HepG2 (cell line): Measurements from ENCODE around the gene CES2. TPM values are rescaled to one million over a fixed set of nuclear protein-coding genes. Genes with fewer than 3 reads are reported as not detected.

Experiments used
- CENPX ChIP-seq: sonication (generic); formaldehyde crosslinking; IDR thresholded peaks from 2 replicates; pipeline ENCODE4 v1.9.0; 2021; ENCODE audit warnings: mild to moderate bottlenecking, missing genetic modification reagents, moderate library complexity
- KAT7 ChIP-seq: IDR thresholded peaks from 2 replicates; pipeline ENCODE4 v1.6.1; 2018; ENCODE audit warnings: borderline replicate concordance, missing compliant biosample characterization
- MEIS2 ChIP-seq: sonication (generic); formaldehyde crosslinking; IDR thresholded peaks from 2 replicates; pipeline ENCODE4 v1.9.0; 2021; ENCODE audit warnings: mild to moderate bottlenecking, missing genetic modification reagents
- NFATC3 ChIP-seq: sonication (generic); formaldehyde crosslinking; IDR thresholded peaks from 2 replicates; pipeline ENCODE4 v1.5.1; 2020; ENCODE audit warnings: mild to moderate bottlenecking, missing genetic modification reagents
- NFE2L2 ChIP-seq: fragments of 150-350 bp; IDR thresholded peaks from 2 replicates; pipeline ENCODE4 v1.6.1; 2014; ENCODE audit warnings: low read length
- ONECUT2 ChIP-seq: sonication (generic); formaldehyde crosslinking; IDR thresholded peaks from 2 replicates; pipeline ENCODE4 v1.4.0; 2020; ENCODE audit warnings: missing genetic modification reagents
- SAFB2 ChIP-seq: sonication (generic); formaldehyde crosslinking; IDR thresholded peaks from 2 replicates; pipeline ENCODE4 v1.5.1; 2020; ENCODE audit warnings: missing genetic modification reagents, low read depth, mild to moderate bottlenecking, borderline replicate concordance
- ZNF17 ChIP-seq: sonication (generic); formaldehyde crosslinking; IDR thresholded peaks from 2 replicates; pipeline ENCODE4 v1.5.0; 2020; ENCODE audit warnings: mild to moderate bottlenecking, missing genetic modification reagents
- ZNF225 ChIP-seq: sonication (generic); formaldehyde crosslinking; IDR thresholded peaks from 2 replicates; pipeline ENCODE4 v1.4.0; 2020; ENCODE audit warnings: mild to moderate bottlenecking, missing genetic modification reagents
- ZNF331 ChIP-seq: sonication (generic); formaldehyde crosslinking; IDR thresholded peaks from 2 replicates; pipeline ENCODE4 v1.4.0; 2020; ENCODE audit warnings: missing genetic modification reagents
- ZNF563 ChIP-seq: sonication (generic); formaldehyde crosslinking; IDR thresholded peaks from 2 replicates; pipeline ENCODE4 v1.8.0; 2022; ENCODE audit warnings: mild to moderate bottlenecking, moderate library complexity, missing genetic modification reagents
- ZNF672 ChIP-seq: sonication (generic); formaldehyde crosslinking; IDR thresholded peaks from 2 replicates; pipeline ENCODE4 v1.8.1; 2022; ENCODE audit warnings: missing genetic modification reagents
- ZNF879 ChIP-seq: sonication (generic); formaldehyde crosslinking; IDR thresholded peaks from 2 replicates; pipeline ENCODE4 v1.8.1; 2023; ENCODE audit warnings: missing genetic modification reagents
- polyA plus RNA-seq, 8 experiments: library from polyadenylated mRNA; depleted of rRNA in 3 of 8; stranded (reverse) in 7 of 8; unstranded in 1 of 8; fragments of >200 nt; fragmentation: Illumina TruSeq in 4 of 8; extraction: Trizol in 4 of 8; gene quantifications; 2 replicates each; pipeline versions ENCODE4 v1.2.1 to v1.2.3, GENCODE V29; 2011 to 2016; ENCODE audit warnings: low read depth in 4 of 8, missing spikeins in 1 of 8, mixed read lengths in 1 of 8; ENCODE audit not compliant: insufficient read depth in 1 of 8
- total RNA-seq, 5 experiments: library from RNA; depleted of rRNA; stranded (reverse); fragments of >200 nt; fragmentation: Illumina TruSeq; extraction: Trizol; gene quantifications; 2 replicates each; pipeline ENCODE4 v1.2.3, GENCODE V29; 2016; ENCODE audit warnings: low read depth in 1 of 5
- TF ChIP-seq, protein P1 (sequence below): sonication (generic); formaldehyde crosslinking; IDR thresholded peaks from 2 replicates; pipeline ENCODE4 v1.5.0; 2020; ENCODE audit warnings: mild to moderate bottlenecking, missing genetic modification reagents, moderate library complexity
- TF ChIP-seq, protein P2 (sequence below): sonication (generic); formaldehyde crosslinking; conservative IDR thresholded peaks from 2 replicates; pipeline ENCODE4 v1.8.0; 2022; ENCODE audit warnings: missing genetic modification reagents
- TF ChIP-seq, protein P3 (sequence below): IDR thresholded peaks from 2 replicates; pipeline ENCODE4 v1.4.0; 2020; ENCODE audit warnings: mild to moderate bottlenecking, missing genetic modification reagents
- TF ChIP-seq, protein P4 (sequence below): sonication (generic); formaldehyde crosslinking; IDR thresholded peaks from 2 replicates; pipeline ENCODE4 v1.5.1; 2020; ENCODE audit warnings: mild to moderate bottlenecking, moderate library complexity, missing genetic modification reagents
- TF ChIP-seq, protein P5 (sequence below): sonication (generic); formaldehyde crosslinking; IDR thresholded peaks from 2 replicates; pipeline ENCODE4 v1.5.1; 2020; ENCODE audit warnings: missing genetic modification reagents, mild to moderate bottlenecking, borderline replicate concordance
- TF ChIP-seq, protein P6 (sequence below): sonication (generic); formaldehyde crosslinking; IDR thresholded peaks from 2 replicates; pipeline ENCODE4 v1.4.0; 2020; ENCODE audit warnings: missing genetic modification reagents

Gene CES2
- total and polyA plus RNA-seq, 2 of the 13 experiments (the other 11 are each of a cell fraction or from before 2014, with no cell fraction given) = 50.6 to 63.8 TPM

DNA sequence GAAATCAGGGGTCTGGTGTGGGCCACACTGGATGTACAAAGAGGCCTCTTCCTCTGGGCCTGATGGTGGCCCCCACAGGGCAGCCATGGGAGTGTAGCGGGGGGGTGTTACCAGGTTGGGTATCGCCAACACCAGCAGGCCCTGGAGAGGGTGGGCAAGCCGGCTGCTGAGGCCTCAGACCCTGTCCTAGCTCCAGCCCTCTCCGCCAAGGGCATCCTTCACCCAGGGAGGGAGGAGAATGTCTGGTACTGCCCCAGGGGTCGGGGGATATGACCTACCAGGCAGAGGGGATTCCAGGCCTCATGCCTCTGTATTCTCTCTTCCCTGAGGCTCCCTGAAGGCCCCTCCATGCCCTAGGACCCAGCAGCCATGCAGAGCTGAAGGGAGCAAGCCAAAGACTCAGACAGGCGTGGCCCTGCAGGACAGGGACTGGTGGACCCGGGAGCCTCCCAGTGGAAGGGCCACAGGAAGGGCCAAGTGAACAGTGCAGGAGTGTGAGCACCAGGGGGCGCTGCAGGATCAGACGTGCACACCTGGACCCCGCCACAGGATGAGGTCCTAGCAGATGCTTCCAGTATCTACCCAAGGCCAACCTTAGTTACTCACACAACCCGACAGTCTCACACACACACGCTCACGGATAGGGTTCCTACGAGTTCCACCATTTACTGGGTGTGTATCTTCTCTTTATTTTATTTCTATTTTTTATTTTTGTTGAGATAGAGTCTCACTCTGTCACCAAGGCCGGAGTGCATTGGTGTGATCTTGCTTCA, 42.2 kb downstream of the CES2 start (continued):
- TF ChIP-seq MEIS2 (CRISPR knock-in tag) = no peak; the same call in 1 of the 2 replicates
- no peak; the same call in 1 of the 2 replicates for TF ChIP-seq ZNF879 (CRISPR knock-in tag)
- peak; percentile 25; the same call in 1 of the 2 replicates for TF ChIP-seq ZNF225 (CRISPR knock-in tag)
- TF ChIP-seq, protein P1, sequence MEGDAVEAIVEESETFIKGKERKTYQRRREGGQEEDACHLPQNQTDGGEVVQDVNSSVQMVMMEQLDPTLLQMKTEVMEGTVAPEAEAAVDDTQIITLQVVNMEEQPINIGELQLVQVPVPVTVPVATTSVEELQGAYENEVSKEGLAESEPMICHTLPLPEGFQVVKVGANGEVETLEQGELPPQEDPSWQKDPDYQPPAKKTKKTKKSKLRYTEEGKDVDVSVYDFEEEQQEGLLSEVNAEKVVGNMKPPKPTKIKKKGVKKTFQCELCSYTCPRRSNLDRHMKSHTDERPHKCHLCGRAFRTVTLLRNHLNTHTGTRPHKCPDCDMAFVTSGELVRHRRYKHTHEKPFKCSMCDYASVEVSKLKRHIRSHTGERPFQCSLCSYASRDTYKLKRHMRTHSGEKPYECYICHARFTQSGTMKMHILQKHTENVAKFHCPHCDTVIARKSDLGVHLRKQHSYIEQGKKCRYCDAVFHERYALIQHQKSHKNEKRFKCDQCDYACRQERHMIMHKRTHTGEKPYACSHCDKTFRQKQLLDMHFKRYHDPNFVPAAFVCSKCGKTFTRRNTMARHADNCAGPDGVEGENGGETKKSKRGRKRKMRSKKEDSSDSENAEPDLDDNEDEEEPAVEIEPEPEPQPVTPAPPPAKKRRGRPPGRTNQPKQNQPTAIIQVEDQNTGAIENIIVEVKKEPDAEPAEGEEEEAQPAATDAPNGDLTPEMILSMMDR (CRISPR knock-in tag) = peak; percentile 100
- TF ChIP-seq, protein P2, sequence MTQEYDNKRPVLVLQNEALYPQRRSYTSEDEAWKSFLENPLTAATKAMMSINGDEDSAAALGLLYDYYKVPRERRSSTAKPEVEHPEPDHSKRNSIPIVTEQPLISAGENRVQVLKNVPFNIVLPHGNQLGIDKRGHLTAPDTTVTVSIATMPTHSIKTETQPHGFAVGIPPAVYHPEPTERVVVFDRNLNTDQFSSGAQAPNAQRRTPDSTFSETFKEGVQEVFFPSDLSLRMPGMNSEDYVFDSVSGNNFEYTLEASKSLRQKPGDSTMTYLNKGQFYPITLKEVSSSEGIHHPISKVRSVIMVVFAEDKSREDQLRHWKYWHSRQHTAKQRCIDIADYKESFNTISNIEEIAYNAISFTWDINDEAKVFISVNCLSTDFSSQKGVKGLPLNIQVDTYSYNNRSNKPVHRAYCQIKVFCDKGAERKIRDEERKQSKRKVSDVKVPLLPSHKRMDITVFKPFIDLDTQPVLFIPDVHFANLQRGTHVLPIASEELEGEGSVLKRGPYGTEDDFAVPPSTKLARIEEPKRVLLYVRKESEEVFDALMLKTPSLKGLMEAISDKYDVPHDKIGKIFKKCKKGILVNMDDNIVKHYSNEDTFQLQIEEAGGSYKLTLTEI = no peak
- TF ChIP-seq, protein P3, sequence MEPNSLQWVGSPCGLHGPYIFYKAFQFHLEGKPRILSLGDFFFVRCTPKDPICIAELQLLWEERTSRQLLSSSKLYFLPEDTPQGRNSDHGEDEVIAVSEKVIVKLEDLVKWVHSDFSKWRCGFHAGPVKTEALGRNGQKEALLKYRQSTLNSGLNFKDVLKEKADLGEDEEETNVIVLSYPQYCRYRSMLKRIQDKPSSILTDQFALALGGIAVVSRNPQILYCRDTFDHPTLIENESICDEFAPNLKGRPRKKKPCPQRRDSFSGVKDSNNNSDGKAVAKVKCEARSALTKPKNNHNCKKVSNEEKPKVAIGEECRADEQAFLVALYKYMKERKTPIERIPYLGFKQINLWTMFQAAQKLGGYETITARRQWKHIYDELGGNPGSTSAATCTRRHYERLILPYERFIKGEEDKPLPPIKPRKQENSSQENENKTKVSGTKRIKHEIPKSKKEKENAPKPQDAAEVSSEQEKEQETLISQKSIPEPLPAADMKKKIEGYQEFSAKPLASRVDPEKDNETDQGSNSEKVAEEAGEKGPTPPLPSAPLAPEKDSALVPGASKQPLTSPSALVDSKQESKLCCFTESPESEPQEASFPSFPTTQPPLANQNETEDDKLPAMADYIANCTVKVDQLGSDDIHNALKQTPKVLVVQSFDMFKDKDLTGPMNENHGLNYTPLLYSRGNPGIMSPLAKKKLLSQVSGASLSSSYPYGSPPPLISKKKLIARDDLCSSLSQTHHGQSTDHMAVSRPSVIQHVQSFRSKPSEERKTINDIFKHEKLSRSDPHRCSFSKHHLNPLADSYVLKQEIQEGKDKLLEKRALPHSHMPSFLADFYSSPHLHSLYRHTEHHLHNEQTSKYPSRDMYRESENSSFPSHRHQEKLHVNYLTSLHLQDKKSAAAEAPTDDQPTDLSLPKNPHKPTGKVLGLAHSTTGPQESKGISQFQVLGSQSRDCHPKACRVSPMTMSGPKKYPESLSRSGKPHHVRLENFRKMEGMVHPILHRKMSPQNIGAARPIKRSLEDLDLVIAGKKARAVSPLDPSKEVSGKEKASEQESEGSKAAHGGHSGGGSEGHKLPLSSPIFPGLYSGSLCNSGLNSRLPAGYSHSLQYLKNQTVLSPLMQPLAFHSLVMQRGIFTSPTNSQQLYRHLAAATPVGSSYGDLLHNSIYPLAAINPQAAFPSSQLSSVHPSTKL = peak; percentile 74
- no peak for TF ChIP-seq ZNF17 (CRISPR knock-in tag)
- TF ChIP-seq NFATC3 = no peak
- peak; percentile 47; the same call in 1 of the 2 replicates for TF ChIP-seq SAFB2 (CRISPR knock-in tag)
- TF ChIP-seq, protein P4, sequence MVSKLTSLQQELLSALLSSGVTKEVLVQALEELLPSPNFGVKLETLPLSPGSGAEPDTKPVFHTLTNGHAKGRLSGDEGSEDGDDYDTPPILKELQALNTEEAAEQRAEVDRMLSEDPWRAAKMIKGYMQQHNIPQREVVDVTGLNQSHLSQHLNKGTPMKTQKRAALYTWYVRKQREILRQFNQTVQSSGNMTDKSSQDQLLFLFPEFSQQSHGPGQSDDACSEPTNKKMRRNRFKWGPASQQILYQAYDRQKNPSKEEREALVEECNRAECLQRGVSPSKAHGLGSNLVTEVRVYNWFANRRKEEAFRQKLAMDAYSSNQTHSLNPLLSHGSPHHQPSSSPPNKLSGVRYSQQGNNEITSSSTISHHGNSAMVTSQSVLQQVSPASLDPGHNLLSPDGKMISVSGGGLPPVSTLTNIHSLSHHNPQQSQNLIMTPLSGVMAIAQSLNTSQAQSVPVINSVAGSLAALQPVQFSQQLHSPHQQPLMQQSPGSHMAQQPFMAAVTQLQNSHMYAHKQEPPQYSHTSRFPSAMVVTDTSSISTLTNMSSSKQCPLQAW = peak; percentile 68; the same call in 1 of the 2 replicates
- no peak for TF ChIP-seq ZNF672 (CRISPR knock-in tag)
- no peak for TF ChIP-seq NFE2L2
- TF ChIP-seq, protein P5, sequence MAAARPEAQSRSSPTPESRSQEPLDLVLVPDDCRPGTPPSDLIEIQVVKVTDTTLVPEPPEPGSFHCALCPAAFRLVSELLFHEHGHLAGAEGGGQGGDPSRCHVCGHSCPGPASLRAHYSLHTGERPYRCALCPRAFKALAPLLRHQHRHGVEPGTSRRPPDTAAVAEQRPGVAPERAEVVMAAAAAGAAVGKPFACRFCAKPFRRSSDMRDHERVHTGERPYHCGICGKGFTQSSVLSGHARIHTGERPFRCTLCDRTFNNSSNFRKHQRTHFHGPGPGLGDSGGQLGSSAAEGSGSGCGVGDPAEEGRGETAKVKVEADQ (CRISPR knock-in tag) = peak; percentile 44; the same call in 1 of the 2 replicates
- TF ChIP-seq, protein P6, sequence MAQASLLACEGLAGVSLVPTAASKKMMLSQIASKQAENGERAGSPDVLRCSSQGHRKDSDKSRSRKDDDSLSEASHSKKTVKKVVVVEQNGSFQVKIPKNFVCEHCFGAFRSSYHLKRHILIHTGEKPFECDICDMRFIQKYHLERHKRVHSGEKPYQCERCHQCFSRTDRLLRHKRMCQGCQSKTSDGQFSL (CRISPR knock-in tag) = no peak
- TF ChIP-seq ZNF563 (CRISPR knock-in tag) = no peak
- TF ChIP-seq ONECUT2 (CRISPR knock-in tag) = no peak
- no peak for TF ChIP-seq CENPX (CRISPR knock-in tag)
- peak; percentile 71; the same call in 1 of the 2 replicates for TF ChIP-seq ZNF331 (CRISPR knock-in tag)
- TF ChIP-seq KAT7 (CRISPR knock-in tag) = peak; percentile 78; the same call in 1 of the 2 replicates
